ENCODE data around the gene L3MBTL1.

The L3MBTL1 gene

DNA sequence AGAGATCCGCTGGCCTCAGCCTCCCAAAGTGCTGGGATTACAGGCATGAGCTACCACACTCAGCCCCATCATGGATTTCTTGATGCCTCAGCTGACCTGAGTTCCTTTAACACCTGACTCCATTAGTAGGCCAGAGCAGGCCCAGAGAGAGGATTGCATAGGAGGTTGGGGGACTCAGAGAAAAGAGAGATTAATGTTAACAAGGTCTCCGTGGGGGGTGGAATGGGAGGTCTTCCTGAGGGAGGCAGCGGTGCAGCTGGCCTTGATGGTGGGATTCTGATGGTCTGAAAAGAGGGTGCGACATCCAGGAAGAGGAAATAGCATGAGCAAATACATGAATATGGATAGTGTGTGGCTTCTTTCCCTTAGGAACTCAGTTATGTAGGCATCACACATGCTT lies 61.2 kb downstream of the L3MBTL1 start:
- Histone ChIP-seq H3K4me2 (ENCODE audit: low read depth, low read length) (no peak overlapping the region), H3K9me3 (replicated peaks; ENCODE audit: insufficient read depth, low read length) (no peaks in the 10 kb centered on the region), H4K20me1 (ENCODE audit: insufficient read depth, low read length) (no peaks in the 10 kb centered on the region), H3K4me1 (ENCODE audit: low read length) (no peaks in the 10 kb centered on the region), H2AFZ (ENCODE audit: low read length) (no peak overlapping the region), H3K9me2 (replicated peaks; ENCODE audit: insufficient read depth, low read length) (no peaks in the 10 kb centered on the region), H3K27ac (ENCODE audit: low read length) (no peak overlapping the region), H3F3A (ENCODE audit: insufficient read depth, low read length) (no peaks in the 10 kb centered on the region), H3K4me3 (ENCODE audit: low read length) (no peak overlapping the region), H3K9ac (ENCODE audit: low read length) (no peak overlapping the region), H3K79me2 (ENCODE audit: low read length) (no peaks in the 10 kb centered on the region), H3K36me3 (replicated peaks; ENCODE audit: insufficient read depth, low read length) (no peaks in the 10 kb centered on the region), H3K27me3 (replicated peaks; ENCODE audit: insufficient read depth, low read length) (no peaks in the 10 kb centered on the region)
- no peak for TF ChIP-seq EZH2 (optimal IDR thresholded peaks at IDR 0.05; ENCODE audit: low read depth, low read length)
- TF ChIP-seq EZH2phosphoT487 (IDR thresholded peaks at IDR 0.05; ENCODE audit: low read length) = no peak
- TF ChIP-seq, protein P1, sequence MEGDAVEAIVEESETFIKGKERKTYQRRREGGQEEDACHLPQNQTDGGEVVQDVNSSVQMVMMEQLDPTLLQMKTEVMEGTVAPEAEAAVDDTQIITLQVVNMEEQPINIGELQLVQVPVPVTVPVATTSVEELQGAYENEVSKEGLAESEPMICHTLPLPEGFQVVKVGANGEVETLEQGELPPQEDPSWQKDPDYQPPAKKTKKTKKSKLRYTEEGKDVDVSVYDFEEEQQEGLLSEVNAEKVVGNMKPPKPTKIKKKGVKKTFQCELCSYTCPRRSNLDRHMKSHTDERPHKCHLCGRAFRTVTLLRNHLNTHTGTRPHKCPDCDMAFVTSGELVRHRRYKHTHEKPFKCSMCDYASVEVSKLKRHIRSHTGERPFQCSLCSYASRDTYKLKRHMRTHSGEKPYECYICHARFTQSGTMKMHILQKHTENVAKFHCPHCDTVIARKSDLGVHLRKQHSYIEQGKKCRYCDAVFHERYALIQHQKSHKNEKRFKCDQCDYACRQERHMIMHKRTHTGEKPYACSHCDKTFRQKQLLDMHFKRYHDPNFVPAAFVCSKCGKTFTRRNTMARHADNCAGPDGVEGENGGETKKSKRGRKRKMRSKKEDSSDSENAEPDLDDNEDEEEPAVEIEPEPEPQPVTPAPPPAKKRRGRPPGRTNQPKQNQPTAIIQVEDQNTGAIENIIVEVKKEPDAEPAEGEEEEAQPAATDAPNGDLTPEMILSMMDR (IDR thresholded peaks at IDR 0.05; ENCODE audit: low read length) = no peak
- no peak for DNase-seq

DNA sequence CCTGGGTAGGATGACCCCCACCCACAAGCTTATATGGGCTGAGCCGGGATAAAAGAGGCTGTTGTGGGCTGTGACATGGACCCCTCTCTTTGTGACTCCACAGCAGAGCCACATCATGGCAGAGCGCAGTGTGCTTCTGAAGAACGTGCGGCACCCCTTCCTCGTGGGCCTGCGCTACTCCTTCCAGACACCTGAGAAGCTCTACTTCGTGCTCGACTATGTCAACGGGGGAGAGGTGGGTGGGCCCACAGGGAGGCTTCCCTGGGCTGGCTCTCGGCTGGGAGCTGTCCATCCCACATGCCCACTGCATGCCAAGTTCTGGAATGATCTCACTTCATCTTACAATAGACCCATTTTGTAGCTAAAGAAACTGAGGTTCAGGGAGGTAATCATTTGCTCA lies 61.8 kb downstream of the L3MBTL1 start:
- Histone ChIP-seq H3K79me2 (ENCODE audit: low read length) (no peaks in the 10 kb centered on the region), H3K9me2 (replicated peaks; ENCODE audit: insufficient read depth, low read length) (no peaks in the 10 kb centered on the region), H3K4me3 (ENCODE audit: low read length) (no peak overlapping the region), H3F3A (ENCODE audit: insufficient read depth, low read length) (no peaks in the 10 kb centered on the region), H3K27me3 (replicated peaks; ENCODE audit: insufficient read depth, low read length) (no peaks in the 10 kb centered on the region), H4K20me1 (ENCODE audit: insufficient read depth, low read length) (no peaks in the 10 kb centered on the region), H3K4me1 (ENCODE audit: low read length) (no peaks in the 10 kb centered on the region), H3K36me3 (replicated peaks; ENCODE audit: insufficient read depth, low read length) (no peaks in the 10 kb centered on the region), H3K9ac (ENCODE audit: low read length) (no peak overlapping the region), H3K4me2 (ENCODE audit: low read depth, low read length) (no peak overlapping the region), H3K9me3 (replicated peaks; ENCODE audit: insufficient read depth, low read length) (no peaks in the 10 kb centered on the region), H3K27ac (ENCODE audit: low read length) (no peak overlapping the region), H2AFZ (ENCODE audit: low read length) (no peak overlapping the region)
- DNase-seq = no peak
- TF ChIP-seq EZH2phosphoT487 (IDR thresholded peaks at IDR 0.05; ENCODE audit: low read length) (no peak), EZH2 (optimal IDR thresholded peaks at IDR 0.05; ENCODE audit: low read depth, low read length) (no peak)
- TF ChIP-seq, protein P1 (IDR thresholded peaks at IDR 0.05; ENCODE audit: low read length) = no peak

DNA sequence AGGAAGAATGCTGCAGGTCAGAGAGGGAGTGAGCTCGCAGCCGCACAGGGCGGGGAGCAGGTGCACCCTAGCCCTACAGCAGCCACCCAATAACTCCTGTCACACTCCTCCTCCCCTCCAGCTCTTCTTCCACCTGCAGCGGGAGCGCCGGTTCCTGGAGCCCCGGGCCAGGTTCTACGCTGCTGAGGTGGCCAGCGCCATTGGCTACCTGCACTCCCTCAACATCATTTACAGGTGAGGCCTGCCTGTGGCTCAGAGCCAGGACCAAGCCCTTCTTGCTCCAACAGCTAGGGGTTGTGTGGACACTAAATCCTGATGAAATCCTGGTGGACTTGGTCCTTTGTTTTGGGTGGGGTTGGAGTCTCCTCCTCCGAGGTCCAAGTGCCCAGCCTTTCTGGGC lies 63.0 kb downstream of the L3MBTL1 start:
- H3F3A ChIP-seq (ENCODE audit: insufficient read depth, low read length) = no peaks in the 10 kb centered on the region
- H3K4me3 ChIP-seq (ENCODE audit: low read length) = no peak overlapping the region
- no peak overlapping the region for H3K9ac ChIP-seq (ENCODE audit: low read length)
- no peaks in the 10 kb centered on the region for H4K20me1 ChIP-seq (ENCODE audit: insufficient read depth, low read length)
- H2AFZ ChIP-seq (ENCODE audit: low read length) = no peak overlapping the region
- no peak for TF ChIP-seq EZH2phosphoT487 (IDR thresholded peaks at IDR 0.05; ENCODE audit: low read length)
- no peak for TF ChIP-seq EZH2 (optimal IDR thresholded peaks at IDR 0.05; ENCODE audit: low read depth, low read length)
- no peaks in the 10 kb centered on the region for H3K4me1 ChIP-seq (ENCODE audit: low read length)
- H3K27me3 ChIP-seq (replicated peaks; ENCODE audit: insufficient read depth, low read length) = no peaks in the 10 kb centered on the region
- no peak overlapping the region for H3K4me2 ChIP-seq (ENCODE audit: low read depth, low read length)
- no peak for DNase-seq
- no peaks in the 10 kb centered on the region for H3K9me2 ChIP-seq (replicated peaks; ENCODE audit: insufficient read depth, low read length)
- no peaks in the 10 kb centered on the region for H3K36me3 ChIP-seq (replicated peaks; ENCODE audit: insufficient read depth, low read length)
- H3K79me2 ChIP-seq (ENCODE audit: low read length) = no peaks in the 10 kb centered on the region
- no peak overlapping the region for H3K27ac ChIP-seq (ENCODE audit: low read length)
- H3K9me3 ChIP-seq (replicated peaks; ENCODE audit: insufficient read depth, low read length) = no peaks in the 10 kb centered on the region

DNA sequence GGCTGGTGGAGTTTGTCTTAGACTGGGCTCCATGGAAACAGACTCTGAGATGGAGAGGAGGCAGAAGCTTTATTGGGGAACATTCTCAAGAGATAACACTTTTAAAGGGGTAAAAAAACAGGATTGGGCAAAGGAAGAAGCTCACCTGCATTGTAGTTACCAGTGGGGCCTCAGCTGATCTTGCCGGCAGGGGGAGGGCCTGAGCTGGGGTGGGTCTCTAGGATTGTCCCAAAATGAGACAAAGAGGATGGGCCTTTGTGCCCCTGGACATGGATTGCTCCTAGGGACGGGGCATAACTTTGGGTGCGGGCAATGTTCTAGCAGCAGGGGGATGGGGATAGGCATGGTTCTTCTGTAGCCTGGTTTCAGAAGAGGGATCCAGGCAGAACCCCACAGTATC lies 63.8 kb downstream of the L3MBTL1 start:
- Histone ChIP-seq H2AFZ (ENCODE audit: low read length) (no peak overlapping the region), H3K36me3 (replicated peaks; ENCODE audit: insufficient read depth, low read length) (no peaks in the 10 kb centered on the region), H3K79me2 (ENCODE audit: low read length) (no peaks in the 10 kb centered on the region), H3F3A (ENCODE audit: insufficient read depth, low read length) (no peaks in the 10 kb centered on the region), H3K9ac (ENCODE audit: low read length) (no peak overlapping the region), H4K20me1 (ENCODE audit: insufficient read depth, low read length) (no peaks in the 10 kb centered on the region), H3K4me3 (ENCODE audit: low read length) (no peak overlapping the region), H3K27ac (ENCODE audit: low read length) (no peak overlapping the region), H3K27me3 (replicated peaks; ENCODE audit: insufficient read depth, low read length) (no peaks in the 10 kb centered on the region), H3K4me2 (ENCODE audit: low read depth, low read length) (no peak overlapping the region), H3K9me3 (replicated peaks; ENCODE audit: insufficient read depth, low read length) (no peaks in the 10 kb centered on the region), H3K4me1 (ENCODE audit: low read length) (no peaks in the 10 kb centered on the region), H3K9me2 (replicated peaks; ENCODE audit: insufficient read depth, low read length) (no peaks in the 10 kb centered on the region)
- TF ChIP-seq, protein P1 (IDR thresholded peaks at IDR 0.05; ENCODE audit: low read length) = peak; percentile 22; the same call in 1 of the 2 replicates
- no peak for TF ChIP-seq EZH2 (optimal IDR thresholded peaks at IDR 0.05; ENCODE audit: low read depth, low read length)
- TF ChIP-seq EZH2phosphoT487 (IDR thresholded peaks at IDR 0.05; ENCODE audit: low read length) = no peak
- no peak for DNase-seq
